ENCODE measurements around the gene TRIM15.
"Not testable (repeated sequence)": the region's sequence is repeated elsewhere in the genome, so short reads cannot be mapped to it uniquely, and the experiment has no call there.

The TRIM15 gene

DNA sequence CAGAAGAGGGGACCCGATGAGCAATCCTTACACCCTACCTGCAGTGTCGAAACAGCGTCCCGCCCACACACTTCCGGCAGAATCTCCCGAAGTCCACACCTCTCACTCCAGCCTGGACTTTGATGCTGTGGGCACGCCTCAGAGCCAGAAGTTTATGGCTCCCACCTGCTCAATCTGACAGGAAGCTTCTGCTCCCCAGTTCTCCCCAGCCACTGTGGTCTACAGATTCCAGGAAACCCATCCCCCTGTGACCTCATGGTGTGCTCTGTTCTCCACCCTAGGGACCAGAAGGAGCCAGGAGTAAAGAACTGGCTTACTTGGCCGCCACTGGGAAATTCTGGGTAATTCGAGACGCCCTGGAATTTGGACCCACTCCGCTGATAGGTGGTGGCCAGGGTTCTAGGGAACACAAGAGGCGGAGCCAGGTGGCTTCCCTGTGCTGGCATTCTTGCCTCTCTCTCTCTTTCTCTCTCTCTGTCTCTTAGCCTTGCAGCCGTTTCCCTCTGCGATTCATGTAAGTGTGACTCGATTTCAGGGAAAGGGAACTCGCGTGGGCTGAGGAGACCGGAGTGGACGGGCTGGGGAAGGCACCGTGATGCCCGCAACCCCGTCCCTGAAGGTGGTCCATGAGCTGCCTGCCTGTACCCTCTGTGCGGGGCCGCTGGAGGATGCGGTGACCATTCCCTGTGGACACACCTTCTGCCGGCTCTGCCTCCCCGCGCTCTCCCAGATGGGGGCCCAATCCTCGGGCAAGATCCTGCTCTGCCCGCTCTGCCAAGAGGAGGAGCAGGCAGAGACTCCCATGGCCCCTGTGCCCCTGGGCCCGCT is at the start of gene TRIM15:
Gene TRIM15 (plus strand): TSS at position 457 of the 828 bp plus-strand sequence. CDS start 139 bp downstream, at position 596.
- DNase-seq (ENCODE audit: low spot score), result peak; percentile 21

DNA sequence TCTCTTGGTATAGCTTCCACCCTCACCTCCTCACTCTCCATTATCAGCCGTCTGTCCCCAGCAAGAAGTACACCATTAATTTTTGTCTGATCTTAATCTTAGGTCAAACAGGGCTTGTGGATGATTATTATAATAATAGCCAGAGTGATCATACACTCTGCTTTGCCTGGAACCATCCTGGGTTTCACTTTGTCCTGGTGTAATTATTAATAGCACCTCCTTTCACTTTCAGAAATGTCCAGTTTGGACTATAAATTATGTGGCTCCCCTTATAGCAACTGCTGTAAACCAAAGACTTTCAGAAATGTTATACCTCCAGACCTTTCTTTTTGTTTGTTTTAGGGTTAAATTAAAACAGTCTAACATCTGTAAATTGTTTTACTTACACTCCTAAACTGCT is 49.5 kb upstream of the TRIM15 start:
- DNase-seq (ENCODE audit: low spot score), result no peak

DNA sequence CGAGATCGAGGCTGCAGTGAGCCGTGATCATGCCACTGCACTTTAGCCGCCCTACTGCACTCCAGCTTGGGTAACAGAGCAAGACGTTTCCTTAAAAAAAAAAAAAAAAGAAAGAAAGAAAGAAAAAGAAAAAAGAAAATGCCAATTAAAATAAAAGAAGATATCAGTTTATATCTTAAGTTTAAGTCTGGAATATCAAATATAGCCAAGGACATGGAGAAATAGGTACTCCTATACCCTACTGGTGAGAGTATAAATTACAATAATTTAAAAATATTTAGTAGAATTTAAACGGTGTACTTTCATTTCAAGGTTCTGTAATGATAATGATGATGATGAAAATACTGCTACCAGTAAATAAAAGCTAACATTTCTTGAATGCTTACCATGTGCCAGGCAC is 46.6 kb upstream of the TRIM15 start:
- DNase-seq (ENCODE audit: low spot score), result no peak

DNA sequence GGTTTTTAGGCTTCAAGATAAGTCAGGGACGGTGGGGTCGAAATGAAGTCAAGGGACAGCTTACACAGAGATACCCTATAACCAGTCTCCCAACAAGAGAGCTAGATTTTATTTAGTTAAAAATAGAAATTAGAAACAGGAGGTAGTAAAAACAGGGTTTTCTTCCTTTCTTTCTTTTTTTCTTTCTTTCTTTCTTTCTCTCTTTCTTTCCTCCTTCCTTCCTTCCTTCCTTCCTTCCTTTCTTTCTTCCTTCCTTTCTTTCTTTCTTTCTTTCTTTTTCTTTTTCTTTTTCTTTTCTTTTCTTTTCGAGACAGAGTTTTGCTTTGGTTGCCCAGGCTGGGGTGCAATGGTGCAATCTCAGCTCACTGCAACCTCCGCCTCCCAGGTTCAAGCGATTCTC is 44.7 kb upstream of the TRIM15 start:
- DNase-seq (ENCODE audit: low spot score), result not testable (repeated sequence)

DNA sequence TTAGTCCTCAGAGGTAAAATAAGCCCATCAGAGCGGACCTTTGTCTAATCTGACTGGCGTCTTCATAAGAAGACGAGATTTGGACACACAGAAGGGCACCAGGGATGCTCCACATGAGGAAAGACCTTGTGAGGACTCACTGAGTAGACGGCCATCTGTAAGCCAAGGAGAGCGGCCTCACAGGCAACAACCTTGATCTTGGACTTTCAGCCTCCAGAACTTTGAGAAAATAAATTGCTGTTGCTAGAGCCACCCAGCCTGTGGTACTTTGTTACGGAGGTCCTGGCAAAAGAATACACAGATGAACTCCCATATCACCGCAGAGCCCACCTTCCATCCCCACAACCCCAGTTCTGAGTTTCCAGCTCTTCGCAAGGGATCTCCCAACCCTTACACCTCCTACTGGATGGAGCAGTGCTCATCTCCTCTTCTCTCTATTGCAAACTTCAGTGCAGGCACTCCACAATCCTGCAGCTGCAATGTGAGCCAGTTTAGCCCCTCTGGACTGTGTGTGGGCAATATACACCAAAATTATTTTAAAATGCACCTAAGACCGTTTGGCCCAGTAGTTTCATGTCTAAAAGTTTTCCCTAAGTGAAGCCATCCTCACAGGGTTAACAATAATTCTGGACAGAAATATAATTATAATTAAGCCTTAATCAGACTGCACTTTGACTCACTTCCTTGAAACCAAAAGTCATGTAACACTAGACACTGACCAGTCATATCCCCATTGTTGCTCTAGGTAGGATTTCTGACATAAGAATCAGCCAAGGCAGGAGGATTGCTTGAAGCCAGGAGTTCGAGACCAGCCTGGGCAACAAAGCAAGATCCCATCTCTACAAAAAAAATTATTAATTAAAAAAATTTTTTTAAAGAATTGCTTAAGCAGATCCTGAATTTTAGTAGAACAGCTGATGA is 41.6 kb upstream of the TRIM15 start:
- no peak for DNase-seq (ENCODE audit: low spot score)

DNA sequence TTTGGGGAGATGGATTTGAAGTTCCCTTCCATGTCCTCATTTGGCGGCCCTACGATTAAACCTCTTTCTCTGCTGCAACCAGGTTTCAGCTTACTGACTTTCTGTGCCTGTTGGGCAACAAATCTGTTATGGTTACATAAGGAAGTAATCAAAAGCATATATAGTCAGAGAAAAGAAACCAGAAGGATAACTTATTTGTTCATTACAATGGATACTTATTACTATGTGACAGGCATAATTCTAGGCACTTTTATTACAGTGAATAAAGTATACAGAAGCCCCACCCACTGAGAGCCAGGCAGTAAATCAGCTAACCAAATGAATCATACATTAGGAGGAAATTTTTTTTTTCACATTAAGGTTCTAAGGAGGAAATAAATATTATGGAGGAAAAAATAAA is 40.8 kb upstream of the TRIM15 start:
- no peak for DNase-seq (ENCODE audit: low spot score)

DNA sequence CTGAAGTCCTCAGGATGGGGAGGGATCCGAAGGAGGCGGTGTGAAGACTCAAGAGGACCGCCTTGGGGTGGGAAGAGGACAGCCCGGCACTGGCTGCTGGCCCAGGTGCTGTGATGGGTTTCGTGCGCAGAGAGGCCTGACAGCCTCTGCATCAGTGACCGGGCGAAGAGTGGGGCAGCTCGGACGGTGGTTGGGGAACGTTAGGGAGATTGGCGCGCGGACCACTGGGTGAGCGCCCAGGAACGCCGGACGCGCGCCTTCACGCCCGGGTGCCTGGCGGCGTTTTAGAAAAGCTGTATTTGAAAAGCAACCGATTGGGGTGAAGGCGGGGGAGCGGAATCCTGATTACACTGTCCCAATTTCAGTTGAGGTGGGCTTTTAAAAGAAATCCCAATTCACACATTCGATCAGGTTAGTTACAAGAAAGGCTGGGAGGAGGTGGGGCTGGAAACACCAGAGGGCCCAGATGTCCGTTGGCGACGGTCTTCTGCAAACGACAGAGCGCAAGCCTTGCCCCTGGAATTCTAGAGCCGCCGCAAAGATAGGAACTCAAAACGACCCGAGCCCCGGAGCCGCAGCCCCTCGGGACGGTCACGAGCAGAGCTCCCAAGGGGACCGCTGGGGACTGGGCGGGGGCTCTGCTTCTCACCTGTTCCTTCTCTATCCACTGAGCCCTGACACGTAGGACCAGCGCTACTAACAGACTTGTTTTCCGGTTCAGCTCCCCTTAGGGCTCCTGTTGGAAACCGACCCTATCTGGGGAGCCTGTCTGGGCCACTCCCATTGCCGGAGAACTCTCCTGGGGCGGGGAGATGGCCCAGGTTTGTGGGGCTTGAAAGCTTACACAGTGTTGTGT is 35.9 kb upstream of the TRIM15 start:
- no peak for DNase-seq (ENCODE audit: low spot score)

DNA sequence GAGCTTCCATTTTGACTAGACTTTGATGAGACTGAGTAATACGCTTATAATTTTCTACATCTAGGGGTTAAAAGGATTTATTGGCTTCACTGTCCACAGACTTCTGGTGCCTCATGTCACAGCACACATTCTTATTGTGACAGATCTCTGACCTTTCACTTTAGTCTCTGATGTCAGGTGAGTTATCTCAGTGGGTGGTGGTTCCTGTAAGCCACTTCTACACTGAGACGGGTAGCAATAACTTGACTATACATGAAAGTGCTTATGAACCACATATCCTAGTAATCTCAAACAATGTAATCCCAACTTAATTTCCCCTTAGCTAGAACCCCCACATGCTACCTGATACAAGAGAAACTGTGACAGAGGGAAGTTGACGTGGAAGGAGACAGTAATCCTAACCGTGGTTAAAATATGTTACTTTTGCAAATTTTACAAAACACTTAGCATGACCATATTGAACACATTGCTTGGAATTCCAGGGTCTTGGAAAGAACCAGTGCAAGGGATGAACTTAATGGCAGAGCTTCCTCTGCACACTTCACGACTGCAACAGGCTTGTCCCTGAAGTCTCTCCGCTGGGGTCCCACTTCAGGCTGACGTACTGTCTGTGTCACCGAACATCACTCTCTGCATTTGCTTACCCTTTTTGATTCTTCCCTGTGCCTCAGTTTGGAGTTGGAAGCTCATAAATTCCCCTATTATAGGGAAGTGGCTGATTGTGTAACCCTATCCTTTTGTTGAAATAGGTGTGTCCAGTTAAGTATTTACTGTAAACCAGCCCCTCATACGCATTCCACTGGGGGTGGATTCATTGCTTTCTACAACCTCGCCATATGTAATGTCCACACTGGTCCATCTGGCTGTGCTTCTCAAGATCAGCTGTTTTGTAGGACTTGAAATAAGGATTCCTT is 33.8 kb upstream of the TRIM15 start:
- no peak for DNase-seq (ENCODE audit: low spot score)

DNA sequence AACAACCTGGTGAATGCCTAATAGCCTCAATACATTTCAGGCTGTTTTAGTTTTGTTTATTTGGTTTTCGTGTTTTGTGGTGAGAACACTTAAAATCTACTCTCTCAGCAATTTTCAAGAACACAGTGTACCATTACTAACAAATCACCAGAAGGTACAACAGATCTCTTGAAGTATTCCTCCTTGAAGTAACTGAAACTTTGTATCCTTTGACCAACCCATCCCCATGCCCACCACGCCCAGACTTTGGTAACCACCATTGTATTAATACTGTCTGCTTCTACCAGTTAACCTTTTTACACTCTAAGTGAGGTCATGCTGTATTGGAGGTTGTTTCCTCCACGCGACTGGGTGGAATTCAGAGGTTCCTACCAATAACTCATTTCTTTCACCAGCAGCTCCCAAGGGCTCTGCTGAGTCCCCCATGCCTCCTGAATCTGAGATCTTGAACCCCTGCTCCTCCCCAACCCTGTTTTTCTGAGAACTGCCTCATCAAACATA is 33.1 kb upstream of the TRIM15 start:
- DNase-seq (ENCODE audit: low spot score), result no peak

DNA sequence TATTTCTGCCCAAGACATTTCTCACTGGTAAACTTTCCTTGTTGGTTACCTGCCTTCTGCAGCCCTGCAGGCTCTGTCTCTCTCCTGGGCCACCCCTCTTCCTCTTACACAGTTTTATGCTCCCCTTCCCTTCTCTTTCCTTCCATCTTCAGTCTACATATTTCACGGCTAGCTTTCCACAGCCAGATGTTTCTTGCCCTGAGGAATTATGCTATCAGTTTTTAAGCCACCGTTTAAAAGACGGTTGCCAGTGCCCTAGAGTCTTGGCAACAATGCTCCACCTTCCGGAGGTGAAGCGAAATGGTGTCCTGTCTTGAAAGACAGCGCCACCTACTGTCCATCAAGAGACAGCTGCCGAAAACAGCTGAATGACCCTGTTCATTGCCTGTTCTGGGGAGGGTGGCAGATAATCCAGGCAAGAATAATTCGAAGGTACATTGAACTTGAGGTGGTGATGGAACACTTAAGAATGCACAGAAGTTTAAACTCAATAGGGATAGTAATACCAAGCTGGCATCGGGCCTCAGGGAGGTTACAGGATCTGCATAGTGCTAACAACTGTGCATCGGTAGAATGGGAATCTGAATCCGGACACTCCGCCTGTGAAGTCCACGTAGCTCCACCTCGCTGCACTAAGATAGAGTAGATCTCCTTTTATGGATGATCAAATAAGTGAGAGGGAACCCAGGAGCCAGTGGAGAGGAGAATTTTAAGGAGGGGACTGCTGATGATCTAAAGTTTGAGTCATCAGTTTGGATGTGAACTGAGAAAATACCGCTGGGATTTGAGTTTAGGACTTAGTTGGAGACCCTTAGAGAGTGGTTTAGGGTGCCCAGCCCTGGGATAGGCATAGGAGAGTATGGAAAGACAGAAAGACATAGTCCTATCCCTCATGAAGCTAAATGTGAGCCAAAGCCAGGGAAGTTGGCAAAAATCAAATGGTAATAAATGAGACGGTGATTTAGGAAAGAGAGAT is 32.2 kb upstream of the TRIM15 start:
- peak; percentile 84 for DNase-seq (ENCODE audit: low spot score)

DNA sequence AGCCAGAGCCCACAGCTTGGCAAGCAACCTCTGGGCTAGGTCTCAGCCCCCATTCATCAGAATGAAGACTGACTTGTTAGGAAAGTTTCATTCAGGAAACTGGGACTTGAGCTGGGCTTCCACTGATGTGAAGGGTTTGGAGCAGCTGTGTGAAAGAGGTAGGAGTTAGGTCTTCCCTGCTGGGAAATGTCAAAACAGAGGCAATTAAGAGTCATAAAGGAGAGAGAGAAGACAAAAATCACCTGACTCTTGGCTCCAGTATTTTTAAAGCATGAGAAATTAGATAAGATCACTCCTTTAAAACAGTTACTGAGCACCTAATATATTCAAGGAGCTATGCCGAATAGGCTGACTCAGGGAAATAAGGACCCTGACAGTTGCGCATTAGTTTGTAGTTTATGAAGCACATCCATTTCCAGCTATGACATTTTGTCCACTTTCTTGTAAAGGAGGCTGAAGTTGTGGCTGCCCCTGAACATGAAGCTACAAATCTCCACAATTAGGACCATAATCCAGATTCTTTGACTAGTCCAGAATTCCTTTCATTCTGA is 31.3 kb upstream of the TRIM15 start:
- DNase-seq (ENCODE audit: low spot score), result no peak

DNA sequence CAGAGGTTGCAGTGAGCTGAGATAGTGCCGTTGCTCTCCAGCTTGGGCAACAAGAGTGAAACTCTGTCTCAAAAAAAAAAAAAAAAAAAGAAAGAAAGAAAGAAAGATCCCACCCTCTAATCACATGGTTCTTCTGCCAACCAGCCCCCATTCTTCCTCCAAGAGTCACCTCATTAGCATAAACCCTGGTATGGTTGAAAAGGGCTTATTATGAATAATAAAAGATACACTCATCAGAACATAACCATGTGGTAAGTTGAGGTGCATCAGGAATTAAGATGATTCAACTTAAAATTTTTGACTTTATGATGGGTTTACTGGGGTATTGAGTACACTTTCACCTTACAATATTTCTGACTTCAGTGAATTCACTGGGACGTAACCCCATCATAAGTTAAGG is 28.2 kb upstream of the TRIM15 start:
- no peak for DNase-seq (ENCODE audit: low spot score)

DNA sequence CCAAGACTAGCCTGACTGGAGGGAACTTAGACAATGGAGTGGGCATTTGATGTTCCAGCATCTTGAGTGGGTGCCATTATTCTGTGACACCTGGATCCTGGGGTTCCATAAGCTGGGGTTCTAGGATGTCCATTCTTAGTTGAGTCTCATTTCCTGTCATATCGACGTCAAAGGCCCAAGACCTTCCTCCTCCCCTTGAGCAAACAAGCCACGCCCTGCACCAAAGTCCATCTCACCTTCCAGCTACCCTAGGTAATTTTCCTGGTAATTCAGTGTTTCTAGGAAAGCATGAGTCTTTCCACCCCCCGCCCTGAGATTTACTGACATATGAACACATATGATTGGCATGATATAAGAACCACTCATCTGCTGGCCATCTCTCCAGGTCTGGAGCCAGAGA is 27.6 kb upstream of the TRIM15 start, which contains the start of gene TRIM40:
Gene TRIM40 (plus strand): TSS at position 384 of the 400 bp plus-strand sequence. CDS start 897 bp downstream, outside the sequence.
- no peak for DNase-seq (ENCODE audit: low spot score)

DNA sequence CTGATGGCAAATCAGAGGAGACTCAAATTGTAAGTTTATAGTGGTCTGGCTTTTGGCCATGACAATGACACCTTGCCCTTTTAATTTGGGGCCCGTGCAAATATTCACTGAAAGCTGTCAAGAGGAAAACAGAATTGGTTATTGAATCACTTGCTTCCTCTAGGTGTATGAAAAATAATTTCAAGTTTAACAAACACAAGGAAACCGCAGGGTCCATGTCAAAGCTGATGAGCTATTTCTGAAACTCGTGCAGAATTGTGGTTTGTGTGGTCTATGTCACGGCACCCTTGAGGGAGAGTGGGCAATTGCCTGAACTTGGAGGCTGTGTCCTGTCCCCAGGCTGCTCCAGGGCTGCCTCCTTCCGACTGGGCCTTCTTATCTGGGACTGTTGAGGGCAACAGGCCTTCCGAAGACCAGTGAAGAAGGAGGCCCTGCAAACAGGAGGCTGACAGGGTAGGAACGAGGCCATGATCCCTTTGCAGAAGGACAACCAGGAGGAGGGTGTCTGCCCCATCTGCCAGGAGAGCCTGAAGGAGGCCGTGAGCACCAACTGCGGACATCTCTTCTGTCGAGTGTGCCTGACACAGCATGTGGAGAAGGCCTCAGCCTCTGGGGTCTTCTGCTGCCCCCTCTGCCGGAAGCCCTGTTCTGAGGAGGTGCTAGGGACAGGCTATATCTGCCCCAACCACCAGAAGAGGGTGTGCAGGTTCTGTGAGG is 26.6 kb upstream of the TRIM15 start:
- no peak for DNase-seq (ENCODE audit: low spot score)

DNA sequence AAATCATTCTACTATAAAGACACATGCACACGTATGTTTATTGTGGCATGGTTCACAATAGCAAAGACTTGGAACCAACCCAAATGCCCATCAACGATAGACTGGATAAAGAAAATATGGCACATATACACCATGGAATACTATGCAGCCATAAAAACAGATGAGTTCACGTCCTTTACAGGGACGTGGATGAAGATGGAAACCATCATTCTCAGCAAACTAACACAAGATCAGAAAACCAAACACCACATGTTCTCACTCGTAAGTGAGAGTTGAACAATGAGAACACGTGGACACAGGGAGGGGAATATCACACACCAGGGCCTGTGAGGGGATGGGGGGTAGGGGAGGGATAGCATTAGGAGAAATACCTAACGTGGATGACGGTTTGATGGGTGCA is 23.1 kb upstream of the TRIM15 start:
- not testable (repeated sequence) for DNase-seq (ENCODE audit: low spot score)

DNA sequence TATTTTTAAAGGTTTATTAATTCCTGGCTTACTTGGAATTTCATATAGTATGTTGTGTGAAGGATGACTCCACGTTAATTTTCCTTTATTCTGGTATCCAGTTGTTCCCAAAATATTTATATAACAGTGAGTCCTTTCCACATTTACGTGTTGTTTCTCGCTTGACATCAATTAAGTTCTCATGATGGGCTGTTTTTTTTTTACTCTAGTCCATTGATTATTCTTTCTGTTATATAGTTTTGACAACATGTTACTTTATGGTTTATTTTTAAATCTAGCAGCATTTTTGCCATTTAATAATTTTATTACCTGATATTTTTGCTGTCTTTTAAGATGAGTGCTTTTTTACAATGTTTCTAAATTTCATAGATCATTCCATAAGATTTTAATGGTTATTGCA is 20.7 kb upstream of the TRIM15 start:
- no peak for DNase-seq (ENCODE audit: low spot score)

DNA sequence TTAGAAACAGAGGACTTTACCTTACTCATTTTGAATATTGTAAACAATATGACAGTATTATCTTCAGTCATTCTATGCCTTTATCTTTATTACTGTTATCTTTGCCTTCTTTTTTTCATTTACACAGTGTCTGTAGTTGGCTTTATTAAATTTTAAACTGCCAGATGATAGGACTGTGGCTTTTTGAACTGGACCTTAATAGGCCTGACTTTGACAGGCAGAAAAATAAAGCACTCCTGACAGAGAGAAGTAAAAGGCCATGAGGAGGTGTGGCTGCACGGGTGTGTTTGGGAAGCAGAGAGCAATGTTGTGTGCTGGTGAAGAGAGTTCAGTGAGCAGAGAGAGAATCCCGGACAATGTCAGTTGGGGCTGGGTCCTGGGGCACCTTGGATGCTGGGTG is 19.6 kb upstream of the TRIM15 start:
- no peak for DNase-seq (ENCODE audit: low spot score)

DNA sequence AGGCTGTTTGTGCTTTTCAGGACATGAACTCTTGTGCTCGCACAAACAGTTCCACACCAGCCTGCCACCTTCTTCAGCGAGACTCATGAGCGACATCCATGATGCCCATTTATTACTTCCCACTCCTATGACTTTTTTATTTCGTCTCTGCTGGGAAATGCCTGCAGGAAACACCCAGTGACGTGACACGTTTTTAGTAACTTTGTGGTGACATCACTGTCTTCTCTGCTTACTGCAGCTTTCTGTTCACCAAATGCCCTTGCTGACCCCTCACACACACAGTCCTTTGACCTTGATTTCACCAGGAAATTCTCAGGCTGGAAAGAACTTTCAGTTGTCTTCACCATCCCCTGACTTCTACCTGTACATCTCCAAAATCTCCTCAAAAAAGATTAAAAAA is 18.5 kb upstream of the TRIM15 start:
- DNase-seq (ENCODE audit: low spot score), result no peak
